GM18868 (cell line): ENCODE results near the gene ERCC6.

Experiments used
- ATAC-seq: cut with Tn5 transposase; IDR thresholded peaks from one replicate; pipeline ENCODE4 v1.9.1; 2021; ENCODE audit warnings: mild to moderate bottlenecking, moderate library complexity; ENCODE audit not compliant: unreplicated experiment

ERCC6 gene

DNA sequence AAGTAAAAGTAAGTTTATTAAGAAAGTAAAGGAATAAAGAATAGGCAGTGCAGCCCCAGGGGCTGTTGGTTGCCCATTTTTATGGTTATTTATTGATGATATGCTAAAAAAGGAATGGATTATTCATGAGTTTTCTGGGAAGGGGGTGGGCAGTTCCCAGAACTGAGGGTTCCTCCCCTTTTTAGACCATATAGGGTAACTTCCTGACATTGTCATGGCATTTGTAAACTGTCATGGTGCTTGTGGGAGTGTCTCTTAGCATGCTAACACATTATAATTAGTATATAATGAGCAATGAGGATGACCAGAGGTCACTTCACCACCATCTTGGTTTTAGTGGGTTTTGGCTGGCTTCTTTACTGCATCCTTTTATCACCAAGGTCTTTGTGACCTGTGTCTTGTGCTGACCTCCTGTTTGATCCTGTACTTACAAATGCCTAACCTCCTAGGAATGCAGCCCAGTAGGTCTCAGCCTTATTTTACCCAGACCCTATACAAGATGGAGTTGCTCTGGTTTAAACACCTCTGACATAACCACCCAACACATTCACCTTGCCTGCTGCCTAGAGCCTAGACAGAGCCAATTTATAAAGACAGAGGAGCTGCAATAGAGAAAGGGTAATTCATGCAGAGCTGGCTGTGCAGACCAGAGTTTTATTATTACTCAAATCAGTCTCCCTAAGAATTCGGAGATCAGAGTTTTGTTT is 10.9 kb upstream of the ERCC6 start:
- no peak for ATAC-seq

DNA sequence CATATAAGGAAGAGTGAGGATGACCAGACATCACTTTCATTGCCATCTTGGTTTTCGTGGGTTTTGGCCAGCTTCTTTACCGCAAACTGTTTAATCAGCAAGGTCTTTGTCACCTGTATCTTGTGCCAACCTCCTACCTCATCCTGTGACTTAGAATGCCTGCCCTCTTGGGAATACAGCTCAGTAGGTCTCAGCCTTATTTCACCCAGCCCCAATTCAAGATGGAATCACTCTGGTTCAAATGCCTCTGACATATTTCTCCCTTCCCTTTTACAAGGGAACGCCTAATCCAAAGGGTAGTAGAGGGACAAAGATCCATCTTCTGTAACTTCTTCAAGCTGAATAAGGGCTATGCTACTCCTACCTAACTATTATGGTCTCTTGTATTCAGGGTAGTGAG is 4.7 kb upstream of the ERCC6 start:
- ATAC-seq: no peak

DNA sequence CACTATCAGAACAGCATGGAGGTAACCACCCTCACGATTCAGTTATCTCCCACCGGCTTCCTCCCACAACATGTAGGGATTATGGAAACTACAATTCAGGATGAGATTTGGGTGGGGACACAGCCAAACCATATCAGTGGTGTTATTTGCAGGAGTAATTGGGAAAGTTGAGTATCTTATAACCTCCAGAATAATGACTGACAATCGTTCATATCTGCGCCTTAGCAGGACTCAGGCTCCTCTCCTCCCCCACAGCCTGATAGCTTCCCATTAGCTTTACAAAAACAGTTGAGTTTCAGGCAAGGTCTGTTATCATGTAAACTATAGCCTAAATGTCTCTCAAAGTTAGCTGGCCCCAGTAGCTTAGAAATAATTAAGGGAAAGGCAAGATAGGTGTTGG is 3.4 kb upstream of the ERCC6 start:
- ATAC-seq: no peak

DNA sequence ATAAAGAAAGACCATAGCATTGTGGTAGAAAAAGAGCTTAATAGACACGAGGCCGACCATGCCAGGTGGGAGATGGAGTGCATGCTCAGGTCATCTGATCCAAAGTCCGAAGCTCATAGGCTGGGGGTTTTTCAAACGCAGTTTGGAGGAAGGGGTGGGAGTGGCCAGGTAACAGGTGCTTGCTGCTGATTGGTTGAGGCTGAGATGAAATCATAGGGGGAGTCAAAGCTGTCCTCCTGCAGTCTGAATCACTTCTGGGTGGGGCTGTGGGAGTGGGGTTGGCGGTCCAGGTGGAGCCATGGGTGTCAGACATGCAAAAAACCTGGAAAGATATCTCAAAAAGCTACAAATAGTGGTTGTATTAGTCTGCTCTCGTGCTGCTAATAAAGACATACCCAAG is 2.8 kb upstream of the ERCC6 start:
- ATAC-seq: no peak

DNA sequence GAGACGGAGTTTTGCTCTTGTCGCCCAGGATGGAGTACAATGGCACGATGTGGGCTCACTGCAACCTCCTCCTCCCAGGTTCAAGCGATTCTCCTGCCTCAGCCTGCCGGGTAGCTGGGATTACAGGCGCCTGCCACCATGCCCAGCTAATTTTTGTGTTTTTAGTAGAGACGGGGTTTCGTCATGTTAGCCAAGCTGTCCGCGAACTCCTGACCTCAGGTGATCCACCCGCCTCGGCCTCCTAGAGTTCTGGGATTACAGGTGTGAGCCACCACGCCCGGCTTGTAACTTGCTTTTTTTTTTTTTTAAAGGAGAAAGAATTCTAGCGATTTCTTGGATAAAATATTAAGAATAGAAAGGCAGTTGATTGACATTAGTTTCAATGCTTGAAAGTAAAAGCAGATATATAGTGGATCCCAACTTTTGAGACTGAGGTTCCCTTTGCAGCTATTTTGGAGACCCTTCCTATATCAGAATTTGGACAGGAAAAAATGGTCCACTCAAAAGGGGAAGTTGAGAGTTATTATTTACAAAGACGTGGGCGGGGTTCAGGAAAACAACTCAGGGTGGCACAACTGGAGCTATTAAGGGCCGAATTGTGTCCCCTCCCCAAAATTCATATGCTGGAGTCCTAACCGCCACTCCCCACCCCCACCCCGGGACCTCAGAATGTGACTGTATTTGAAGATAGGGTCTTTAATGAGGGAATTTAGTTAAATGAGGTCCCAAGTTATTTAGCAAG is 1.3 kb upstream of the ERCC6 start:
- ATAC-seq: no peak

DNA sequence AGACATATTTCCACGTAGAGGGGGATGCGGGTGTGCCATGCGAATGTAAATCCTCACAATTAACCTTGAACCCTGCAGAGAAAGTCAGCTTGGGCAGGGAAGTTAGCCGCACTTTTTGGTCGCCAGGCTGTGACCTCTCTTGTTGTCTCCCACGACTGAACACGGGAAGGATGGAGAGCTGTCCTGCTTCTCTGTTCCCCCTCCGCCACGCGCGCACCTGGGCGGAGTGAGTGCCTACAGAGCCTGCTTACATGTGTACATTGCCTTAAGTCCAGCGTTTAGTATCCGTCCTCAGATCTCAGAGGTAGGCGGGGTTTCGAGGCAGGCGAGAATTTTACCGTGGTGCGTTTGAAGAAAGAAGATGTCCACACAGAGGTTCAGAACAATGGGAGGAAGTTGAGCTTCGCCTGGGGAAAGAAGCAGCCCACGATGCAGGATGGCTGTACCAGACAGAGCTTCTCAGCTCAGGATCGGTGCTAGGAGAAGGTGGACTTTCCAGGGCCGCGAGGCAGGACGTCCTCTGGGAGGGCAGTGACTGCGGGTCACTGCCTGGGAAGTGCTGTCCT is 482 bp upstream of the ERCC6 start:
- ATAC-seq: peak; percentile 4

DNA sequence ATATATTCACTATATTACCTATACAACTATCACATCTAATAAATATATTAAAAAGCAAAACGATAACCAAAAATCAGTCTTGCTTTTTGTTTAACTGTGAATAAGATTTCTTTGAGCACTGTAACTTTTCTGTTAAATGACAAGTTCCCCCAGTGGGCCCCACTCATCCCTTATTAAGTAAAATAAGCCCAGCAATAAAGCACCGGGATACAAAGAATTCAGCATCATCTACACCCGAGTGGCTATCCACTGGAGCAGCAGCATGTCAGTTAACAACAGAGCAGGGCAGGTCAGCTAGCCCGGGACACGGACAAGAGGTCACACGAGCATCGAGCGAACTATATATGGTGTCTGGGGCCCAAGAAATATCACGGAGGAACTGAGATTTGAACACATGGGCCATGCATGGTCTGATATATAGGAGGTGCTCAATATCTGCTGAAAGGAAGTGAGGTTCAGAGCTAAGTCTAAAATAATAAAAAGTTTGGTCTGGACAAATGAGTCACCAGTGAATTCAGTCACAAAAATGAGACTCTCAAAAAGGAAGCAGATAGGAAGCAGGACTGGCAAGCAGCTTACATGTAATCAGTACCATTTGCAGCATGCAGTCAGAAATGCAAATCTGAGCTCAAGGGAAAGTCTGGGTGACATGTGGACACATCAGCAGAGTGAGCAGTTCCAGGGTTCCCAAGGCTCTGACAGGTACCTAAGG is 4.1 kb downstream of the ERCC6 start:
- ATAC-seq: peak; percentile 59

DNA sequence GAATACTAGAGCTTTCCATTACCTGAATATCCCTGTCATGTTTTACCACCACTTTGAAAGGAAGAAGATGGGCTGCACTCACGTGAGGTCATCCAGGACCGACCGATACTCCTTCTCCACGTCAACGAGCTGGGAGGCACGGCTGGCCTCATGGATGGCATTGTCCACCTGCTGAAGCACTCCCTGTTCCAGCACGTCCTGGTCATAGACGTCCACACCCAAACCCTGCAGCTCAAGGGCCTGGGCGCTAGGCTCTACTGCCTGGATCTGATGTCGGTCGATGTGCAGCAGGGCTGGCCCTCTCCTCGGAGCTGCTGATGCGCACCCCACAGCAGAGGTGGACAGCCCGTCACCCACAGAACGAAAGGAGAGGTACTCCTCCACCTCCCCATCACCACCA is 6.5 kb downstream of the ERCC6 start:
- ATAC-seq: no peak

DNA sequence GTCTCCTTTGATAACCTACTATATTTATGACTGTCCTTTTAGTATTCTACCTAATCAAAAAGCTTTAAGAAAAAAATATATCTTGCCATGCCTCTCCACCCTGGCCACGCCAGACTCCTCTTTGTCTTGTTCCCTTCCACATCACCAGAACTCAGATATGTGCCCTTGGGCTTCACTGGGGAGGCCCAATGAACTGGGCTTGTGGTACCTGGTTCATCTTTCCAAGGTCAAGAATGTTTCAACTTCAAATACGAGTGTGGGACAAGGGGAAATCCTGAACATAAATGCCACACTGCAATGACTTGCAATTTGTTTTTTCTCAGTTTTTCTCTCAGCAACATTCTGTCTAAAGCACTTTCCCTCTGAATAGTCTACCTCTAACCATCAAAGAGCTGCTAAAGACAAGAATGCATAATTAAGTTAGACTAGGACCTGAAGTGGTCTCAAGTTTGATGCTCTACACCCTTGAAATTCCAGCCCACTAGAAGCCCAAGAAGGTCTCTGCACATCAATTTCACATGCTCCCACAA is 9.9 kb downstream of the ERCC6 start:
- ATAC-seq: no peak

DNA sequence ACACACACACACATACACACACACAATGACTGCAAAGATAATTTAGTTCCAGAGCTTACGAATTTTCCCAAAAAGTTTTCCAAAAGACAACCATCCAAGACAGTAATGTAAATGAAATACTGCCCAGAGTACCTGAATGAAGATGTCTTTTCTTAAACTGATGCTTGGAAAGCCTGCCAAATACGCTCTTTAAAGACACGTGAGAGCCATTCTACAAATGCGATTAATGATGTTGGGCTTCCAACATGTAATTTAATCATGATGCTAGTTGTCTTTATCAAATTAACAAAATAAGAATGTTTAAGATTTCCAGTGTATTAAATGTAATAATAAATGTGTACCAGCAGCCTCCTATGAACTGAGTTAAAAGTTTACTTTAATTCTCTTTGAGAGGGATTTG is 11.1 kb downstream of the ERCC6 start:
- no peak for ATAC-seq

DNA sequence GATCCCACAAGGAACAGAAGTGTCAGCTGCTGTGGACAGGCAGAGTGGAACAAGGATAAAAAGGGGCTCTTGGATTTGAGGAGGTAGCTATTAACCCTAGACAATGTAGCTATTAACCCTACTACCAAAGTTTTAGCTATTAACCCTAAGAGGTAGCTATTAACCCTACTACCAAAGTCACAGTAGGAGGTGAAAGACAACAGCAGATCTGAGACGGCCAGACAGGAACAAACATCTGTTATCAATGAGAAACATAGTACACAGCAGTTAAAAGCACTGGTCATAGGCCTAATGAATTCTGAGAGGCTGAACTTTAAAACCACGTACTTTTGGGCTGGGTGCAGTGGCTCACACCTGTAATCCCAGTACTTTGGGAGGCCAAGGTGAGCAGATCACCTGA is 11.9 kb downstream of the ERCC6 start:
- no peak for ATAC-seq

DNA sequence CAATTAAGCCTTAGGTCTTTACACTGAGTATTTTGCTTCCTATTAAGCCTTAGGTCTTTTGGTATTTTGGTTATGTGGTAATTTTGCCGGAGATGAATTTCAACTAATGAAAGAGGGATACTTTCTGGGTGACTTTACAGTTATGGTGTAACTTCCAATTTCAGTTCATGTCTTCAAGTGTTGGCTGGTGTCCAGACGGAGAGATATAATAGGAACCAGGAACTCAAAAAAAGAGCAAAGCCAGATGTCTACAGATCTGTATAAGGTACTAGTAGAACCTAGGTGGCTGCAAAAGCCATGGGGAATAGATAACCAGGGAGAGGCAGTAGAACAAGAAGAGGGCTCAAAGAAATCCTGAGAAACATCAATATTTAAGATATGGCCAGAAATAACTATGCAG is 12.3 kb downstream of the ERCC6 start:
- no peak for ATAC-seq

DNA sequence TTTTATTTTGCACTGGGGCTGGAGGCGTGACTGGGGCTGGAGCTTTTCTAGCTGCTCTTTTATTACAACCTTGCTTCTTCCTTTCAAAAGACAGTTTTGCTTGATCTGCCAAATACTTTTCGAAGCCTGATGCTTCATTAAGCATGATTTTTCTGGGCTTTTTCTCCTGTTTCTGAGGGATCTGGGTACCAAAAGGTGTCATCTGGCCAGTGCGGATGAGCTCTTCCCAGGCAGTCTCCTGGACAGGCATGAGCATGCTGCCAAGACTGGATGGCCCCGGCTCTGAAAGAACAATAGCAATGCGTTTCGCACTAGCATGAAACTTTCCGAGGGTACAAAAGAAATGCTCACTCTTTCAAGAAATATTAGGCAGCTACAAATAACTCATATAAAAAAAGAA is 14.4 kb downstream of the ERCC6 start:
- no peak for ATAC-seq

DNA sequence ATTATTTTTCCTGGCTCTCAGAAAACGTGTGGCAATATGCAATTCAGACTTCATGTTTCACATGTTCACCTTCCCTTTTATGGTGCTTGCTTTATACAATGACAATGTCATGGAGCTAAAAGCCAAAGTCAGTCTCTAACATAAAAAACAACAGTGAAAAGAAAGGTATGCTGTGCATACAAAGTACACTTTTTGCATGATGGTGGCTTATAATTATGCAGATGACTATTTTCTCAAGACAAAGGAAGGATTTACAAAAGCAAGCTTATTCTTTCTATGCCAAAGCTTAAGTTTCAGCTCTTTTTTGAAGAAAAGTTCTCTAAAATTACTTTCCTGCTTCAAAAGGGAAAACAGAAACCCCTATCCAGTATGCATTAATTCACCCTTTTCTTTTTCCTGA is 15.6 kb downstream of the ERCC6 start:
- no peak for ATAC-seq

DNA sequence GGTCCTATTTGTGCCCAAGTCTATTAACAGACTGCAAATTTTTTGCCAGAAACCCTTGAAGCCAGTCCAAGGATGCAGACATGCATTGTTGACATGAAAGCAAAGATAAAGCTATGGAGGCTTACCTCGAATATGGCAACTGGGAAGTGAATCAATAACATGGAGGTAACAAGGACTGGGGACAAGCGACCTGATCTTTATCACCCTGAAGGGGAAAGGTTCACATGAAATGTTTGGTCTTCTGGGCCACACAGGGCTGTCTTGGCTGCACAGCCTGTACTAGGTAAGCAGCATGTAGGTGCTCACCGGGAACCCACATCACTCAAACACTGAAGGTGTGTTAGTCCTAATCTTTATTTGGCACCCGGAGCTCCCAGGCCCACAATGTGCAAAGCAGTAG is 17.9 kb downstream of the ERCC6 start:
- ATAC-seq: no peak

DNA sequence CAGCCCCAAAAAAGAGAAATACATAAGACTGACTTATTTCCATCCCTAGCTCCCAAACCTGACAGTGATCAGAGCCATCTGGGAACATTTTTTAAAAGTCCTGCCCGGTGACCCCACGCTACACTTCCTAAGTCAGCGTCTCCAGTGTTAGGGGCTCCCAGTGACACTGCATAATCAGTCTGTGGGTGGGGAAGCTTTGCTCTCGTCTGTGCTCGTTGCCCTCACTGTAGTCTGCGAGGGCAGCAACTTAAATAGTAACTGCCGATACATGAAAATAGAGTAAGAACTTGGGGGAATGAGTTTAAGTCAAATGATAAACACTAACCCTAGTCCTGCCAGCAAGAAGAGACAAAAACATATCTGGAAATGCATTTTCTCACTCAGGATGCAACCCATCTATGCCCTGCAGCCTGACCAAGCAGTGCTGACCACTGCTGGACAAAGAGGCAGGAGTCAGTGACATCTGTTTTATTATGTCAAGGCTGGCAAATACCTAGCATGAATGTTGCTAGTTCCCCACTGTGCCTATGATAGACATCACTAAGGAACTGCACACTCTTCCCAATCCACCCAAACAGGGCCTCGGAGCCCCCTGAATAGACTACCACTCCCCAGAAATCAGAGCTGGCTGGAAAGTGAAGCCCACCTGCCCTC is 18.7 kb downstream of the ERCC6 start:
- ATAC-seq: no peak

DNA sequence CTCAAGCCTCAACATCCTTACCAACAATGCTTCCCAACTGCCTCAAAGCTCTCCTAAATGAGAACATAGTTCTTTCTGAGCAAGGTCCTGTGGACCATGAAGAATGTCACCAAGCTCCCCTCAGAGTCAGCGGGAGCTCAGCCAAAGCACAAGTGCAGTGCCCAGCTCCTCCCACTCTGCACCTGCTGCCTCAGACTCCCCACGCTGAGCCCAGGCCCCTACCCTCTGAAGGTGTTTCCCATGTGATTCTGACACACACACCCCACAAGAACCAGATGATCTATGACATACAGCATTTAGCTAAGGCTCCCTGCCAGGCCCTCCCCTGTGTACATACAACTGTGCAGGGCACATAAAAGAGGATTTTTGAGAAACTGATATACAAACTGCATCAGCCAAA is 19.2 kb downstream of the ERCC6 start:
- ATAC-seq: no peak

DNA sequence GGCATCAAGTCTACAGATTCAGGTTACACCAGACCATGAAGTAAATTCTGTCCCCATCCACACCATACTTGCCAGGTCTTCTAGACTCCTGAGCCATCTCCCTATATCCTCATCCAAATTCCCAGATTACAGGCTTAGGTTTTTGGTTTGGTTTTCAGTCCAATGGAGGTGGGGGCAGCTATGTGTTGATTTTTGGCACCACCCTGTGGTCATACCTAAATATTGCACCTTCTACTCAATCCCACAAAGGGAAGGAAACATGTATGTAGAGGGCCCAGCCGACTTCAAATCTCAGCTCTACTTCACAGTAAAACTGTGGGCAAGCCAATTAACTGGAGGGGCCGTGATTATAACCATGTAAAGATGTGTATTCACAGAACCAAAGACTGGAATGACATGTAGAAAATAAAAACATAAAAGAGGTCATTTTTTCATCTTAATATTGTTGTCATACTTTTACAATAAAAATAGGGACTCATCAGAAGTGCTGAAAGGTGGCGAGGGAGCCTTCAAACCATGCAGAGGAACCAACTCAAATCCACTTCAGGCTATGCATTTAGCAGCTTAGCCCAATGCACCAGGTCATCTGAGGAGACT is 19.8 kb downstream of the ERCC6 start:
- ATAC-seq: peak; percentile 63

DNA sequence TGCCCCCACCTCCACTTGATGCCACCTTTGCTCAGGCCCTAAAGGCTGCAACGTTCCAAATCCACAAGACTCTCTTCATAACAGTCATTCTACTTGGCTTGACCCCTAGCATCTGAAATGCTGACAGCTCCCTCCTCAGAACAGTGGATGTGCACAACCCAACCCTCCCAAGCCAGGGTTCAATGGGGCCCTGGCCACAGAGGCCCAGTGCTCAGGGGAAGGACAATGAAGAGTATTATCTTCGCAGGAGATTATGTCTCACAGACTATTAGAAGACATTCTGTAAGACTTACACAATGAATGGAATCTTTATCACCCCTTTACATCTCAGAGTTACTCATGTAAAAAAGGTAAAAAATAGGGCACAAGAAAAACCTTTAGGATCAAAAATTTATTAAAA is 20.4 kb downstream of the ERCC6 start:
- ATAC-seq: no peak

DNA sequence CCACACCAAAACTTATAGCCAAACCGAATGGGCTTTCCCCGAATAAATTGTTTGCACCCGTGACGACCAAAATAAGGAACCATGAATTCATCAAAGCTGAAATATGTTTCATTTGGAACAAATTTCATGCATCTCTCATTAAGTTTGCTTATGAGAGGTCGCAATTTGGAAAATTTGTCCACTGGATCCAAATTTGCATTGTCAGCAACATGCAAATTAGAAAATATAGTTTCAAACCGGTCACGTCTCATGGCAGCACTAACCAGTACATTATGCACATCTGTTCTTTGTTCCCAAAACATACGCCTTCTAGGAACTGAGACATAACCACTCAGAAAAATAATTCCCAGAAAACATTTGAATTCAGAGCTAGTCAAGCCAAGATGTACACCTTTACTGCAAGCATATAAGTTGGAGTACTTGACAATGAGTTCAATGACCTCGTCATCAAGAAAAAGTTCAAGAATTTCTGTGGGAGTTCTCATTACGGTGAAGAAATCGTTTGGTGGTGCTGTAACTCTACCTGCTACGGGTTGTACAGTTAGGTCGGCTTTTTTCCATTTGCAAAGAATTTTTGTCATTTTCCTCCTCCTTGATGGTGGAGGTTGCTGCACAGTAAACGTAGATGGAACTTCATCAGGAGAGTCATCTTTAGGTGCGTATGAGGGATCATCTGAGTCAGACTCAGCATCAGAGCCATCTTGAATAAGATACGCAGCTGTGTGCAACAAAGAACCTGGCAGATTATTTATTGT is 22.5 kb downstream of the ERCC6 start:
- no peak for ATAC-seq
